Lower lobe of right lung (tissue), 2 donors: ENCODE measurements around the gene CMTM8. TPM values are rescaled to one million over a fixed set of nuclear protein-coding genes. Genes with fewer than 3 reads are reported as not detected.

Experiments
- ATAC-seq, 2 donors: fragments of 200-7000 bp; cut with Tn5 transposase; one replicate each; pipeline ENCODE4 v1.9.1; 2020 to 2022; ENCODE audit warnings: mild to moderate bottlenecking in 2 of 2, moderate library complexity in 2 of 2
- DNase-seq: peaks from one replicate; pipeline ENCODE4 v3.0.0-alpha.2; 2020
- H3K27ac ChIP-seq: fragments of 200-600 bp; one replicate; pipeline ENCODE4 v1.8.0; 2022
- H3K27me3 ChIP-seq: fragments of 200-600 bp; one replicate; pipeline ENCODE4 v1.8.0; 2022; ENCODE audit warnings: low read depth
- H3K36me3 ChIP-seq: fragments of 200-600 bp; one replicate; pipeline ENCODE4 v1.8.0; 2022; ENCODE audit warnings: mild to moderate bottlenecking
- H3K4me1 ChIP-seq: fragments of 200-600 bp; one replicate; pipeline ENCODE4 v1.8.0; 2022
- H3K4me3 ChIP-seq: fragments of 200-600 bp; one replicate; pipeline ENCODE4 v1.8.0; 2022; ENCODE audit warnings: mild to moderate bottlenecking
- H3K9me3 ChIP-seq: fragments of 200-600 bp; one replicate; pipeline ENCODE4 v1.8.0; 2022
- intact Hi-C: fragments of 100-400 bp; cut with DNase I; formaldehyde crosslinking; loops from one replicate; pipeline ENCODE4 v1.11.0; 2022
- total RNA-seq: library from RNA; stranded (reverse); fragmentation: NEBNext Ultra II Directional; extraction: Animal tissue kit (Norgen Biotek cat#: 25700); gene quantifications from one replicate; pipeline ENCODE4 v1.2.1, GENCODE V29; 2021
- TF ChIP-seq, protein P1 (sequence below): fragments of 200-600 bp; IDR thresholded peaks from one replicate; pipeline ENCODE4 v1.8.0; 2022; ENCODE audit warnings: antibody characterized with exemption, mild to moderate bottlenecking
- donor health status: DM: no; HTN: yes; CAD: no; lungs with severe emphysema.

Gene CMTM8
- total RNA-seq, 1 donor from 2014 or later: 25.6 TPM

DNA sequence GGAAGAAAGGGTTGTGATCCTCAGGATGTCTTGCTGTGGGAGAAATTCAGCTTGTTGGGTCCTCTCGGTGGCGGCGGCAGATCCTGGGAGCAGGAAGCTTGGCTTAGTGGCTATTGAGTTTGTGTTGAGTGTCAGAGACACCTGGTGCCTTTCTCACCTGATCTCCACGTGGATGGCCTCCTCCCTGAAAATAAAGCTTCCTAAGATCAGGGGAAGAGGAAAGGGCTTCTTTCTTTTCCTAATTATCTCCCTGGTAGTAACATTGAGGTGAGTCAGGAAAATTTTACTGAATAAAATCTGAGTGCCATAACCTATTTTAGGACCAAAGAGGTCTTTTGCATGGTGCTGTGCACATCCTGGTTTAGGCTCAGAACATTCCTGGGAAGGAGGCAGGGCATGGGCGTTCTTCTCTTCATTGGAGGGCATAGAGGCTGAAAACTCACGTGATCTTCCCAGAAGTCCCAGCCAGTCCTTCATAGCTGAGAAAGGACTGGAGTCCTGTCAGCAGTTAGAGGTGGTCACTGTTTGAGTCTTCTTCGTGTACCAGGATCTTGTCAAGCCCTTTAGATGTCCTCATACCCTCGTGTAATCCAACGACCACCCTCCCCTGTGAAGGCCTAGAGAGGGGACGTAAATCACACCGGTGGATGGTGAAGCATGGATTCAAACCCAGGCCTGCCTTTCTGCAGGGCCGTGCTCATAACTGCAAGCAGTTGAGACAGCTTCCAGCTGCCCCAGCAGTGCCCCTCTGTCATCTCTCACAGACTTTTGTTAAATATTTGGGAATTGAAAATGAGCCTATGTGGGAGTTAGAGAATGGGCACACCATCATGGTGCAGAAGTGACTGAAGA is 1.1 kb downstream of the CMTM8 start:
- H3K27ac ChIP-seq: peak overlapping the region; percentile 90
- H3K36me3 ChIP-seq: no peaks in the 10 kb centered on the region
- TF ChIP-seq, protein P1, sequence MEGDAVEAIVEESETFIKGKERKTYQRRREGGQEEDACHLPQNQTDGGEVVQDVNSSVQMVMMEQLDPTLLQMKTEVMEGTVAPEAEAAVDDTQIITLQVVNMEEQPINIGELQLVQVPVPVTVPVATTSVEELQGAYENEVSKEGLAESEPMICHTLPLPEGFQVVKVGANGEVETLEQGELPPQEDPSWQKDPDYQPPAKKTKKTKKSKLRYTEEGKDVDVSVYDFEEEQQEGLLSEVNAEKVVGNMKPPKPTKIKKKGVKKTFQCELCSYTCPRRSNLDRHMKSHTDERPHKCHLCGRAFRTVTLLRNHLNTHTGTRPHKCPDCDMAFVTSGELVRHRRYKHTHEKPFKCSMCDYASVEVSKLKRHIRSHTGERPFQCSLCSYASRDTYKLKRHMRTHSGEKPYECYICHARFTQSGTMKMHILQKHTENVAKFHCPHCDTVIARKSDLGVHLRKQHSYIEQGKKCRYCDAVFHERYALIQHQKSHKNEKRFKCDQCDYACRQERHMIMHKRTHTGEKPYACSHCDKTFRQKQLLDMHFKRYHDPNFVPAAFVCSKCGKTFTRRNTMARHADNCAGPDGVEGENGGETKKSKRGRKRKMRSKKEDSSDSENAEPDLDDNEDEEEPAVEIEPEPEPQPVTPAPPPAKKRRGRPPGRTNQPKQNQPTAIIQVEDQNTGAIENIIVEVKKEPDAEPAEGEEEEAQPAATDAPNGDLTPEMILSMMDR: no peak
- no peaks in the 10 kb centered on the region for H3K27me3 ChIP-seq
- H3K4me1 ChIP-seq: peaks cover 43% of the 10 kb centered on the region
- peak; percentile 36 to 40 for ATAC-seq
- DNase-seq: no peak
- intact Hi-C loops: no loop called here
- H3K4me3 ChIP-seq: peak overlapping the region; percentile 80
- peaks cover 11% of the 10 kb centered on the region for H3K9me3 ChIP-seq

DNA sequence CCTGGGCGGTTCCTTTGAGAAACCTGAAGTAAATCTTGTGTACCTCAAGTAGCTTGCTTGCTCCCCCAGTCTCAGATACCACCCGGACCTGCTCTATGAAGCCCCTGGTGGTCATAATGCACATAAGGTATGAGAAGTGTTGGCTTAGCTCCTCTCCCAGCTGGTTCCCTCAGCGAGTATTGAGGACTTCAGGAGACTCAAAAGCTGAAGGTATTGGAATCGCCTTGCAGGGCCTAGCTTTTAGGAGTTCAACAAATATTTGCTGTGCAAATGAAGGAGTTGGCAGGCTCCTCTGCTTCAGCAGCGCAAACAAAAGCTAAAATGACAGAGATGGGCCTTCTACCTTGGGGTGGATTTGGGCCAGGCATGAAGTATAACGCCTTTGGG is 1.7 kb downstream of the CMTM8 start:
- Histone ChIP-seq H3K9me3 (peaks cover 11% of the 10 kb centered on the region), H3K4me1 (peaks cover 49% of the 10 kb centered on the region), H3K27ac (peak overlapping the region; percentile 90), H3K36me3 (no peaks in the 10 kb centered on the region), H3K27me3 (no peaks in the 10 kb centered on the region), H3K4me3 (peak overlapping the region; percentile 80)
- DNase-seq: no peak
- intact Hi-C loops: no loop called here
- TF ChIP-seq, protein P1: peak; percentile 39
- peak; percentile 26 to 40 for ATAC-seq

DNA sequence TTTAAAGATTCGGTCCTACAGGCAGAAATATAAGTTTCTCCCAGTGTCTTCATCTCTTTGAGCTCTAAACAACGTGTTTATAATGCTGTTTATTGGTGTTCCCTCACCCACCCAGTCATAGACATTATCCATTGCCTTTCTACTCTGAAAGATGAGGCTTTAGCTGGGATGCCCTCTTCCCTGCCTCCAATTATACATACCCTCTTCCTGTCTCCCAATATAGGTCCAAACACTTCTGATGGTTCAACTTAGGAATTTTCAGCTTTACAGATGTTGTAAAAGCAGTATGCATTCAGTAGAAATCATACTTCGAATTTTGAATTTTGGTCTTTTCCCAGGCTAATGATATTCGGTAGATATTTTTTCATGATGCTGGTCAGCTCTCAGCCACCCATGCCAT is 2.6 kb downstream of the CMTM8 start:
- H3K9me3 ChIP-seq: peaks cover 8% of the 10 kb centered on the region
- DNase-seq (no peak), ATAC-seq (no peak)
- no peak overlapping the region for H3K4me3 ChIP-seq
- H3K27me3 ChIP-seq: no peaks in the 10 kb centered on the region
- intact Hi-C loops: no loop called here
- peaks cover 55% of the 10 kb centered on the region for H3K4me1 ChIP-seq
- H3K27ac ChIP-seq: no peak overlapping the region
- TF ChIP-seq, protein P1: no peak
- H3K36me3 ChIP-seq: no peaks in the 10 kb centered on the region

DNA sequence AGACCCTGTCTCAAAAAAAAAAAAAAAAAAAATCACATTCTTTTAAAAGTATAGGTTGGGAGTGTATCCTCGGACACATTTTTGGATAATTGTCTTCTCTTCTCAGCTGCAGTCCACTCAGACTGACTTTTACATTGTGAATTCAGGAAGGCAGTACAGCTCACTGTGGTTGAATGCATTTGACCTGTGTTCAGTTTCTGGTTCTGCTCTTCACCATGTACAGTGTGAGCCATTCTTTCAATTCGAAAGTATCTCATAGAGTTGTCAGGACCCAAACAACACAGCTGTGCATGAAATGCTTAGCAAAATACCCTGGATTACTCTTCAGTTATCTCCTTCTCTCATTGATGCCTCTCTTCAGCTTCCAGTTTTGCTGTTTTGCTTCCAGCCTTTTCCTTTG is 5.0 kb downstream of the CMTM8 start:
- H3K9me3 ChIP-seq: no peaks in the 10 kb centered on the region
- no peak for ATAC-seq

DNA sequence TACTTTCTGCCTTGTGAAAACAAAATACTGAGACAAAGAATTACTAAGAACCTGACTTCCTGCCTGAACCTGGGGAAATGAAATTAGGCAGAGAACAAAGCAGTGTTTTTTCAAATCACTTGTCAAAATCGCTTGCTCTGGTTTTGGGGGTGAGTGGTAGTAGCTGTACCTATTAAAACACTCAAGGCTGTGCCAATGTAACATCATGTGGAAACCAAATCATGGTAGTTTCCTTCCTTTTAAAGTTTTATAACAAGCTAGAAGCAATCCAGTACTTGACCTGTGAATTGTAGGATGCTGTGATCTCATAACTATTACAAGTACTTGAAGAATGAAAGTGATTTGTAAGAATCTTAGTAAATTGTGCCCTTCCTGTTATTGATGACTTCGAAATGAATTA is 6.7 kb downstream of the CMTM8 start:
- H3K27ac ChIP-seq: no peak overlapping the region
- DNase-seq (no peak), ATAC-seq (peak in 1 of 2 donors; percentile 44)
- no peaks in the 10 kb centered on the region for H3K27me3 ChIP-seq
- no peaks in the 10 kb centered on the region for H3K36me3 ChIP-seq
- H3K4me1 ChIP-seq: peaks cover 34% of the 10 kb centered on the region
- no peak overlapping the region for H3K4me3 ChIP-seq
- TF ChIP-seq, protein P1: no peak
- intact Hi-C loops: no loop called here
- no peaks in the 10 kb centered on the region for H3K9me3 ChIP-seq

More for the DNA sequence above, 5.0 kb downstream of the CMTM8 start:
- H3K4me1 ChIP-seq: peaks cover 38% of the 10 kb centered on the region
- no peaks in the 10 kb centered on the region for H3K27me3 ChIP-seq
- H3K4me3 ChIP-seq: no peak overlapping the region
- no peaks in the 10 kb centered on the region for H3K36me3 ChIP-seq
- H3K27ac ChIP-seq: no peak overlapping the region
- intact Hi-C loops: no loop called here
- no peak for DNase-seq
- TF ChIP-seq, protein P1: no peak
